ENCODE results near the gene SPHK2.

DNA sequence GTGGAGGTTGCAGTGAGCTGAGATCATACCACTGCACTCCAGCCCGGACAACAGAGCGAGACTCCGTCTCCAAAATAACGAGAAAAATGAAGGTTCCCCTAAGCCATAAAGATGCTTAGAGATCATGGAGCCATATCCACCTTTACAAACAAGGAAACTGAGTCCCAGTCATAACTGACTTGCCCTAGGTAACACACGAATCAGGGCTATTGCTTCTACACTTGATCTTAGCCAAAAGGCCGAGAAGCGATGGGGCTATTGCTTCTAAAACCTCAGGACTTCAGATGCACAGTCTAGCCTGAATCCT lies 14.7 kb downstream of the SPHK2 start:
- no peak for TF ChIP-seq CTCF (IDR thresholded peaks at IDR 0.05)
- no peak for TF ChIP-seq POLR2A (IDR thresholded peaks at IDR 0.05)

All from transverse colon (tissue), 3 donors.